Keratinocyte (primary cell): ENCODE results near the gene TRIP6. TPM values are rescaled to one million over a fixed set of nuclear protein-coding genes. Genes with fewer than 3 reads are reported as not detected.

Experiments used
- DNase-seq: peaks from one replicate; pipeline ENCODE4 v3.0.0-alpha.2; 2011; ENCODE audit warnings: low read depth, missing footprints, low spot score
- FAIRE-seq: peaks from 2 replicates; lab custom pipeline; 2011; peaks lifted over from hg19 to GRCh38; lab: Jason Lieb, UNC
- H2AFZ ChIP-seq: 2 replicates; pipeline ENCODE4 v1.6.0; 2012; ENCODE audit warnings: low read length, control low read depth, inconsistent platforms; ENCODE audit not compliant: control insufficient read depth
- H3K27ac ChIP-seq: 2 replicates; pipeline ENCODE4 v1.5.1; 2011; ENCODE audit warnings: low read length; ENCODE audit not compliant: control insufficient read depth, insufficient read depth
- H3K27me3 ChIP-seq: 3 replicates; pipeline ENCODE4 v1.6.0; 2011; ENCODE audit warnings: low read length; ENCODE audit not compliant: control insufficient read depth, insufficient read depth; ENCODE audit errors: extremely low read depth
- H3K36me3 ChIP-seq, 2 experiments: 2 replicates in 1 of 2; 3 replicates in 1 of 2; pipeline ENCODE4 v1.5.1; 2011; ENCODE audit warnings: low read length in 2 of 2, mild to moderate bottlenecking in 1 of 2; ENCODE audit not compliant: control insufficient read depth in 2 of 2, insufficient read depth in 2 of 2; ENCODE audit errors: extremely low read depth in 1 of 2
- H3K4me1 ChIP-seq: 3 replicates; pipeline ENCODE4 v1.5.1; 2011; ENCODE audit warnings: low read length; ENCODE audit not compliant: control insufficient read depth, insufficient read depth; ENCODE audit errors: extremely low read depth
- H3K4me2 ChIP-seq: 3 replicates; pipeline ENCODE4 v1.6.0; 2011; ENCODE audit warnings: low read depth, low read length; ENCODE audit not compliant: control insufficient read depth, insufficient read depth; ENCODE audit errors: extremely low read depth
- H3K4me3 ChIP-seq, 3 experiments: fragments of 200-600 bp in 1 of 3; sonication (generic) in 1 of 3; 2 replicates in 2 of 3; 3 replicates in 1 of 3; pipeline ENCODE4 v1.5.1; 2011 to 2016; ENCODE audit warnings: low read length in 3 of 3, mild to moderate bottlenecking in 3 of 3, control low read depth in 2 of 3, inconsistent platforms in 1 of 3, low read depth in 1 of 3, mixed read lengths in 1 of 3, mixed run types in 1 of 3, moderate library complexity in 1 of 3; ENCODE audit not compliant: control insufficient read depth in 2 of 3, insufficient read depth in 2 of 3; ENCODE audit errors: extremely low read depth in 1 of 3
- H3K79me2 ChIP-seq: 2 replicates; pipeline ENCODE4 v1.6.0; 2012; ENCODE audit warnings: low read length; ENCODE audit not compliant: control insufficient read depth, insufficient read depth
- H3K9ac ChIP-seq: 3 replicates; pipeline ENCODE4 v1.6.0; 2011; ENCODE audit warnings: low read length; ENCODE audit not compliant: control insufficient read depth, insufficient read depth; ENCODE audit errors: extremely low read depth
- H3K9me1 ChIP-seq: 3 replicates; pipeline ENCODE4 v1.6.0; 2011; ENCODE audit warnings: low read length; ENCODE audit not compliant: control insufficient read depth, insufficient read depth; ENCODE audit errors: extremely low read depth
- H3K9me3 ChIP-seq: 2 replicates; pipeline ENCODE4 v1.5.1; 2012; ENCODE audit warnings: low read depth, low read length; ENCODE audit not compliant: control insufficient read depth
- H4K20me1 ChIP-seq: 3 replicates; pipeline ENCODE4 v1.6.0; 2011; ENCODE audit warnings: low read length; ENCODE audit not compliant: control insufficient read depth, insufficient read depth; ENCODE audit errors: extremely low read depth
- CTCF ChIP-seq, 3 experiments: IDR thresholded peaks in 1 of 3; conservative IDR thresholded peaks in 1 of 3; optimal IDR thresholded peaks in 1 of 3; 2 replicates in 2 of 3; 3 replicates in 1 of 3; pipeline versions ENCODE3 to v1.5.1; 2011; ENCODE audit warnings: low read length in 3 of 3, mild to moderate bottlenecking in 3 of 3, moderate library complexity in 2 of 3, control low read depth in 1 of 3, inconsistent platforms in 1 of 3; ENCODE audit not compliant: insufficient read depth in 2 of 3; ENCODE audit errors: extremely low read depth in 1 of 3
- EZH2 ChIP-seq: IDR thresholded peaks from one replicate; pipeline ENCODE4 v1.6.1; 2012; ENCODE audit warnings: inconsistent platforms, mild to moderate bottlenecking, low read length, moderate library complexity
- dilution Hi-C: fragments of 300-500 bp; cut with MboI; formaldehyde crosslinking; loops from one replicate; pipeline ENCODE4 v1.7.0; 2020; ENCODE audit warnings: low sequenced_read_pairs; ENCODE audit not compliant: extremely low pct_ligation_motif_present
- polyA plus RNA-seq, 5 experiments: library from polyadenylated mRNA; depleted of rRNA in 3 of 5; stranded (reverse) in 3 of 5; stranded (forward) in 1 of 5; unstranded in 1 of 5; fragments of >200 nt; gene quantifications; 1 replicate in 1 of 5; 2 replicates in 3 of 5; 3 replicates in 1 of 5; pipeline versions ENCODE4 v1.2.1 to v1.2.3, GENCODE V29; 2011 to 2012; ENCODE audit warnings: missing spikeins in 2 of 5, low read depth in 1 of 5, low replicate concordance in 1 of 5

TRIP6 gene
- polyA plus RNA-seq, 1 donor (not counting 4 experiments of a cell fraction or from before 2014, with no cell fraction given) = 83.8 TPM

- H3K9me3 ChIP-seq = no peaks in the 10 kb centered on the region
- TF ChIP-seq CTCF (optimal IDR thresholded peaks at IDR 0.05 in 1 of 3, IDR thresholded peaks at IDR 0.05 in 1 of 3, conservative IDR thresholded peaks at IDR 0.05 in 1 of 3; ENCODE audit: extremely low read depth in 1 of 3, insufficient read depth in 2 of 3, low read length in 3 of 3) (no peak), EZH2 (no peak)
- H3K4me2 ChIP-seq = no peak overlapping the region
- FAIRE-seq (no peak), DNase-seq (no peak)
- dilution Hi-C loops = no loop called here
- no peak overlapping the region for H2AFZ ChIP-seq
- H3K4me3 ChIP-seq = no peak overlapping the region
- H3K9me1 ChIP-seq = no peaks in the 10 kb centered on the region
- no peak overlapping the region for H3K9ac ChIP-seq
- peaks cover 14% of the 10 kb centered on the region for H4K20me1 ChIP-seq
- peaks cover 31 to 58% of the 10 kb centered on the region in 2 experiments for H3K36me3 ChIP-seq
- H3K79me2 ChIP-seq = peaks cover 84% of the 10 kb centered on the region
- no peaks in the 10 kb centered on the region for H3K27me3 ChIP-seq
- H3K4me1 ChIP-seq = peaks cover 29% of the 10 kb centered on the region
- no peak overlapping the region for H3K27ac ChIP-seq
Observed at GRCh38 chr7:100878685-100879084, 11.5 kb downstream of the TRIP6 start.

- no peaks in the 10 kb centered on the region for H3K9me3 ChIP-seq
- H3K4me1 ChIP-seq = peaks cover 19% of the 10 kb centered on the region
- dilution Hi-C loops = loop anchor here (10.0 kb wide), 1 partner anchor 65 kb away; the partner anchor contains the start of gene MUC3A
- H3K4me3 ChIP-seq = no peak overlapping the region
- FAIRE-seq (no peak), DNase-seq (no peak)
- no peak overlapping the region for H2AFZ ChIP-seq
- TF ChIP-seq CTCF (optimal IDR thresholded peaks at IDR 0.05 in 1 of 3, IDR thresholded peaks at IDR 0.05 in 1 of 3, conservative IDR thresholded peaks at IDR 0.05 in 1 of 3; ENCODE audit: extremely low read depth in 1 of 3, insufficient read depth in 2 of 3, low read length in 3 of 3) = no peak
- TF ChIP-seq EZH2 = no peak
- no peak overlapping the region for H3K27ac ChIP-seq
- H3K36me3 ChIP-seq = peaks cover 34 to 51% of the 10 kb centered on the region in 2 experiments
- no peak overlapping the region for H3K4me2 ChIP-seq
- H4K20me1 ChIP-seq = peaks cover 14% of the 10 kb centered on the region
- peaks cover 73% of the 10 kb centered on the region for H3K79me2 ChIP-seq
- H3K27me3 ChIP-seq = no peaks in the 10 kb centered on the region
- H3K9me1 ChIP-seq = no peaks in the 10 kb centered on the region
- no peak overlapping the region for H3K9ac ChIP-seq
Observed at GRCh38 chr7:100879685-100880261, 12.6 kb downstream of the TRIP6 start.
